GM23248 (cell line): ENCODE measurements around the gene CFAP61.

Source experiments
- EZH2 ChIP-seq: fragments of 200-600 bp; sonication (generic); IDR thresholded peaks from 2 replicates; pipeline ENCODE4 v1.6.1; 2018; ENCODE audit warnings: antibody characterized with exemption, mild to moderate bottlenecking; ENCODE audit not compliant: insufficient read depth, poor library complexity, severe bottlenecking
- EZH2phosphoT487 ChIP-seq: fragments of 200-600 bp; sonication (generic); IDR thresholded peaks from 2 replicates; pipeline ENCODE4 v1.6.1; 2018; ENCODE audit warnings: antibody characterized with exemption, moderate library complexity, mild to moderate bottlenecking, low read depth; ENCODE audit not compliant: insufficient read depth

- TF ChIP-seq EZH2 = no peak
- no peak for TF ChIP-seq EZH2phosphoT487
Observed at GRCh38 chr20:20241976-20242375, 189.6 kb downstream of the CFAP61 start.
